ENCODE results near the gene FAM120A.
"Not testable (repeated sequence)": the region's sequence is repeated elsewhere in the genome, so short reads cannot be mapped to it uniquely, and the experiment has no call there.

FAM120A gene

GRCh38 chr9:93450945-93451815 is at the start of gene FAM120A:
TSS of gene FAM120A (plus strand) at chr9:93451685. CDS start at chr9:93451916, 231 bp downstream.
- DNase-seq = peak; percentile 74

GRCh38 chr9:93406371-93406770 is 45.1 kb upstream of the FAM120A start:
- no peak for DNase-seq

- DNase-seq = no peak
Observed at GRCh38 chr9:93413530-93413929, 38.0 kb upstream of the FAM120A start.

GRCh38 chr9:93415176-93415690 is 36.3 kb upstream of the FAM120A start:
- no peak for DNase-seq

- no peak for DNase-seq
Observed at GRCh38 chr9:93416530-93417235, 34.8 kb upstream of the FAM120A start.

GRCh38 chr9:93417538-93417937 is 33.9 kb upstream of the FAM120A start:
- no peak for DNase-seq

- no peak for DNase-seq
Observed at GRCh38 chr9:93419023-93419422, 32.5 kb upstream of the FAM120A start.

- no peak for DNase-seq
Observed at GRCh38 chr9:93422977-93423616, 28.4 kb upstream of the FAM120A start.

- DNase-seq = no peak
Observed at GRCh38 chr9:93427655-93428379, 23.7 kb upstream of the FAM120A start.

- no peak for DNase-seq
Observed at GRCh38 chr9:93431539-93432105, 19.9 kb upstream of the FAM120A start.

- DNase-seq = no peak
Observed at GRCh38 chr9:93432964-93433363, 18.5 kb upstream of the FAM120A start.

- no peak for DNase-seq
Observed at GRCh38 chr9:93434056-93434455, 17.4 kb upstream of the FAM120A start.

GRCh38 chr9:93435386-93435785 is 16.1 kb upstream of the FAM120A start:
- DNase-seq = no peak

- no peak for DNase-seq
Observed at GRCh38 chr9:93436218-93436617, 15.3 kb upstream of the FAM120A start.

- DNase-seq = no peak
Observed at GRCh38 chr9:93436655-93437407, 14.7 kb upstream of the FAM120A start.

- DNase-seq = no peak
Observed at GRCh38 chr9:93437996-93438395, 13.5 kb upstream of the FAM120A start.

- not testable (repeated sequence) for DNase-seq
Observed at GRCh38 chr9:93439301-93439700, 12.2 kb upstream of the FAM120A start.

- no peak for DNase-seq
Observed at GRCh38 chr9:93440896-93441580, 10.4 kb upstream of the FAM120A start.

GRCh38 chr9:93446073-93446472 is 5.4 kb upstream of the FAM120A start:
- DNase-seq = no peak

- DNase-seq = no peak
Observed at GRCh38 chr9:93447655-93448054, 3.8 kb upstream of the FAM120A start.
